HG03139 (cell line): ENCODE measurements around the gene CEBPE.

Experiments used
- ATAC-seq: cut with Tn5 transposase; IDR thresholded peaks from one replicate; pipeline ENCODE4 v1.9.1; 2021; ENCODE audit not compliant: unreplicated experiment

CEBPE gene

GRCh38 chr14:23085458-23085857 is 33.6 kb downstream of the CEBPE start:
- no peak for ATAC-seq

DNA sequence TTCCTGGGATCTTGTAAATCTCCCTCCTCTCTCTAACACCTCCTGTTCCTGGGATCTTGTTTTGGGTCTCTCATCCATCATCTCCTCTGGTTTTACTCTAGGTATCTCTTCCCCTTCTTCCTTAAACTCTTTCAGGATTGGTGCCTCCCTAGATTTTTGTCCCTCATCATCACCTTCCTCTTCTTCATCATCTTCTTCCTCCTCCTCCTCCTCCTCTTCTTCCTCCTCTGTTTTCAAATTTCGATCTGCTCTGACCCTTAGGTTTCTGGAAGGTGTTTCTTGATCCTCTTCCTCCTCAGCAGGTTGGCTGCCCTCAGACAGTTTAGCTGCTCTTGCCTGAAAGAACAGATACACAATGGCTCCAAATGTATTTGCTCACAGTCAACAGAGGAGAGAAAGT is 38.6 kb downstream of the CEBPE start:
- ATAC-seq: no peak

GRCh38 chr14:23079716-23080115 is 39.3 kb downstream of the CEBPE start:
- ATAC-seq: no peak

GRCh38 chr14:23078692-23079116 is 40.4 kb downstream of the CEBPE start:
- no peak for ATAC-seq

GRCh38 chr14:23077962-23078361 is 41.1 kb downstream of the CEBPE start:
- ATAC-seq: no peak

DNA sequence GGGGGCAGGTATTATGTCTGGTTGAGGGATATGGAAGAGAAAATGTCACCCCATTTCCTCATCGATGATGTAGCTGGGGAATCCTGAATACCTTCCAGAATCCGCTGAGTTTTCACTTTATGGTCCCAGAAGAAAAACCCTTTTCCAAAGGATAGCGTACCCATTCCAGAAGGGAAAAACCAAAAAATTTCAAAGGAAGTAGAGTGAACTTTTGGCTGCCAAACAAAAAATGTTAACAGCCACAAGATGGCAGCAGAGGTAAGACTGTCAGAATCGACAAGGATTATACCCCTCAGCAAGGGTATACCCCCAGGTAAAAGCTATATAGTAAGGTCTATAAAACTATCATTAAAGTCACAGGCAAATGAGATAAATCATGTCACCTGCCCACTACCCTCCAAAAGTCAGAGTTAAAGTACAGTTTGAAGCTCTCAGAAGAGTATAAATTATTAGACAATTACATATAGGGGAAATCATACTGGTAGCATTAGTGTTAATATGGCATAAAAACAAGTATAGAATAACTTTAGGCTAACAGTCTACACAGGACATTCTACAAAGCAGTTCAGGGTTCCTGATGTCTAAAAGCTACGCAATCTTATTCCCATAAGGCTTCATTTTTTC is 42.2 kb downstream of the CEBPE start:
- no peak for ATAC-seq

- ATAC-seq: no peak
Measured at GRCh38 chr14:23074906-23075305, 44.1 kb downstream of the CEBPE start.

GRCh38 chr14:23071921-23072539 is 47.0 kb downstream of the CEBPE start:
- no peak for ATAC-seq

DNA sequence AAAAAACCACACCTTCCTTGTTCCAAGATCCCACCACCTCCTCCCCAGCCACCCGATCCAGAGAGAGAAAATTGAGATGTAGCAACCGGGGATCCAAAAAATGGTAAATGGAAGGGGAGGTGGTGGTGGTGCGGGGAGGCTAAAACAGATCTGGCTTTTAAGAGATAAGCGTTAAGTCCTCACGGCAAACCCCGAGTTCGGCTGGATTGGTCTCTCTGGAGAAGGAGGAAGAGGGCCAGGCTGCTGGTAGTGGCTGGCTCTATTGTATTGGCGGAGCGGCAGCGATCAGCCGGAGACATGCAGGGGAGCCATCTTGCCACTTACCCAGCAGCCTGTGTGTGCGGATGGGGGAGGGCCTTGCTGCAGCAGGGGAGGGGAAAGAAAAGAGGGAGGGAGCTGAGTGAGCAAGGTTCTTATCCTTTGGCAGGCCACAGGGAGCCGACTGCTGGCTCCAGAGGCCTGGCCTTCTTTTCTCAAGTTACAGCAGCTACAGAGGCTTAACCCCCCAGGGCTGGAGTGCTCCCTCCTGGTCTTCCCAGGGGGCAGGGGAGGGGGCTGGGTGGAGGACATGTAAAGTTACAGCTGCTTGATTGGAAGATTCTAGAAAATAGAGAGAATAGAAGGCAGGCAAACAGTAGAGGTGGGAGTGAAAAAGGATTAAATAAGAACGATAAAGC is 47.7 kb downstream of the CEBPE start:
- peak; percentile 92 for ATAC-seq

DNA sequence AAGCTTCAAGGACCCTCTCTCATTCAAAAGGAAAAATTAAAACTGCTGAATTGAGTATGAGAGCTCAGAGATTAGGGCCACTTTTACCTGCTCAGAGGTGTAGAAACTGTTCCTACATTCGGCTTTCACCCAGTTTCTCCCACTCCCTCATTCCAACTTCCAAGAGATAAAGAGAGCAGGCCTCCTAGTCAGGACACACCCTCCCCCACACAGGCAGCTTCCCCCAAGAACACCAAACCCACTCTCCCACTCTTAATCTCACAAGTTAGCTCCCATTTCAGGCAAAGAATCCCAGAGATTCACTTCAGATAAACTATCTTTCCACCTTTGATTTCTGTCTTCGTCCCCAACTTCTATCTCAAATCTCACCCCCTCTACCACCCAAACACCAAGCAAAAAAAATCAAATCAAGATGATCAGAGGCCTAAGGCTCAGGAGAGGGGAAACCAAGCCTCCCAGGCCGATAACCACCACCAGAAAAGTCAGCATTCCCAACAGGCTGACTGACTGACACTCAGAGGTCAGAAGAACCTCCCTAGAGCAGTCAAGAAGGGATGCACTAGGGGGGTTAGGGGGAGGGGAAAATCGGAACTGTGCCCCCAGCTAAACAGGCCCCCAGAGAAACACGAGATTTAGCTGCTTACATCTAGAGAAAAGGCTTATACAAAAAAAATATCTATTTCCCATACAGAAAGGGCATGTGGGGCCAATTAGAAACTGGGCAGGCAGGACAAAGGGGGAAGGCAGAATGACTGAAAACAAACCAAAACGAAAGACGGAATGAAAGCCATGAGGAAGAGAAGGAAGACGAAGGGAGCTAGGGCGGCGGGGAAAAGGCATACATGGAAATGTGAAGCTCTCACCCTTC is 48.6 kb downstream of the CEBPE start:
- no peak for ATAC-seq

- ATAC-seq: no peak
Measured at GRCh38 chr14:23069413-23069806, 49.6 kb downstream of the CEBPE start.

- no peak for ATAC-seq
Measured at GRCh38 chr14:23068789-23069412, 50.2 kb downstream of the CEBPE start.

DNA sequence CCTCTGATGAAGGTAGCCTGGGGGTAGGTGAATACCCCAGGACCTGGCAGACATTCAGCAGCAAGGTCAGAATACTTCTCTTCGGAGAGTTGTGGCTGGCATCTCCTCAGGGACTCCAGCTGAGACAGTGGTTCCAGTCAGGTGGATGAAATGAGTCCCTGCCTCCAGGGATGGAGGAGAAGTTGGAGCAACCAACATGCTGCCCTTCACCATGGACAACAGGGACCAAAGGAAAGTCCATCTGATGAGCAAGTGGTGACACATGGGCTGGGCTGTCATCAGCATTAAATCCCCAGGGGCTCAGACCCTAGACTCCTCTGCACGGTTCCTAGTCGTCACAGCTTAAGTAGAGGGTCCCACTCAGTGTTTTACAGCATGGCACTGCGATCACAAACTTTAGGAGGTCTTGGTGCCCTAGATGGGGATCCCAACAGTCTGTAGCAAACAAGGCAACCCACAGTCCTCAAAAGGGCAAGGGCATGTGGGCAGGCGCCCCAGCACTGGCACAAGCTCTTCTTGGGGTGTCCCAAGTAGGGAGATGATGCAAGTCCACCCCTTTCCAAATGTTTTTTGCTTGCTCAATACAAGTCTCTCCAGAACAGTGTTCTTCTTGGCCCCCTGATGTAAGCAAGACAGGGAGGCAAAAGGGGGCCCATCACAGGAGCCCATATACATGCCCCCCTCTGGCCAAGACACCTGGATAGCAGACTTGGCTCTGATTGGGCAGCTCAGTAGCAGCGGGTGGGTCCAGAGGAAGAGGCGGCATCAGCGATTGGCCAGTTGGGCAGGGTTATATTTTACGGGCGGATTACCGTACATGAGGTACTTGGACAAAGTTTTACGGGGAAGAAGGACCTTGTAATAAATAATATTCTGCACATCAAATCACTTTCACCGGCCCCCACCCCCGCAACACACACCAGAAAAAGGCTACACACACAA is 50.9 kb downstream of the CEBPE start:
- ATAC-seq: no peak
